GM12878 (cell line): Measurements from ENCODE around the gene MDC1. TPM values are rescaled to one million over a fixed set of nuclear protein-coding genes. Genes with fewer than 3 reads are reported as not detected.

Experiments used
- BCLAF1 ChIP-seq: fragments of 450-650 bp; IDR thresholded peaks from 2 replicates; pipeline ENCODE4 v1.6.1; 2017; ENCODE audit warnings: antibody characterized with exemption, mild to moderate bottlenecking, moderate library complexity
- CEBPZ ChIP-seq: fragments of 150-350 bp; IDR thresholded peaks from 2 replicates; pipeline ENCODE4 v1.6.1; 2016; ENCODE audit warnings: low read depth, low read length
- FOXK2 ChIP-seq: fragments of 450-650 bp; IDR thresholded peaks from 2 replicates; pipeline ENCODE4 v1.6.1; 2017; ENCODE audit warnings: mild to moderate bottlenecking, moderate library complexity
- HCFC1 ChIP-seq: fragments of 150-350 bp; IDR thresholded peaks from 2 replicates; pipeline ENCODE4 v1.6.1; 2014; ENCODE audit warnings: low read length
- IRF5 ChIP-seq: fragments of 450-650 bp; IDR thresholded peaks from 2 replicates; pipeline ENCODE4 v1.6.1; 2017; ENCODE audit warnings: borderline replicate concordance
- MAX ChIP-seq: IDR thresholded peaks from 2 replicates; pipeline ENCODE4 v1.6.1; 2012; ENCODE audit warnings: low read depth, low read length, improper control_type of control experiment
- MLLT1 ChIP-seq: fragments of 450-650 bp; IDR thresholded peaks from 2 replicates; pipeline ENCODE4 v1.6.1; 2016; ENCODE audit warnings: mild to moderate bottlenecking
- NR2C1 ChIP-seq: fragments of 450-650 bp; IDR thresholded peaks from 2 replicates; pipeline ENCODE4 v1.6.1; 2017; ENCODE audit warnings: antibody characterized with exemption, mild to moderate bottlenecking, moderate library complexity
- NR2C2 ChIP-seq: IDR thresholded peaks from 2 replicates; pipeline ENCODE4 v1.6.1; 2011; ENCODE audit warnings: borderline replicate concordance, low read depth; ENCODE audit not compliant: control insufficient read depth, insufficient read length
- POU2F2 ChIP-seq: IDR thresholded peaks from 3 replicates; pipeline ENCODE4 v1.6.1; 2011; ENCODE audit warnings: low read depth, mild to moderate bottlenecking, low read length, borderline replicate concordance
- RBBP5 ChIP-seq: fragments of 200-600 bp; sonication (generic); conservative IDR thresholded peaks from 2 replicates; pipeline ENCODE4 v1.6.1; 2016
- RCOR1 ChIP-seq: conservative IDR thresholded peaks from 2 replicates; pipeline ENCODE4 v1.6.1; 2012; ENCODE audit warnings: low read depth, low read length, improper control_type of control experiment
- SMC3 ChIP-seq: IDR thresholded peaks from 2 replicates; pipeline ENCODE4 v1.6.1; 2011; ENCODE audit warnings: low read length, improper control_type of control experiment, borderline replicate concordance
- ZBTB11 ChIP-seq: fragments of 450-650 bp; formaldehyde crosslinking; IDR thresholded peaks from 2 replicates; pipeline ENCODE4 v1.5.0; 2022; ENCODE audit warnings: mild to moderate bottlenecking, missing genetic modification characterization
- ZNF207 ChIP-seq: fragments of 450-650 bp; IDR thresholded peaks from 2 replicates; pipeline ENCODE4 v1.6.1; 2014; ENCODE audit warnings: antibody characterized with exemption, mild to moderate bottlenecking, borderline replicate concordance
- ZZZ3 ChIP-seq: IDR thresholded peaks from 2 replicates; pipeline ENCODE4 v1.6.1; 2011; ENCODE audit warnings: low read depth; ENCODE audit not compliant: control insufficient read depth, insufficient read length
- polyA plus RNA-seq, 11 experiments: library from polyadenylated mRNA; depleted of rRNA in 4 of 11; unstranded in 6 of 11; stranded (reverse) in 5 of 11; fragments of >200 nt; fragmentation: Nextera tagmentation in 4 of 11; fragmentation: Illumina TruSeq in 1 of 11; extraction: Ambion mirVana in 4 of 11; extraction: Trizol in 1 of 11; gene quantifications; 1 replicate in 1 of 11; 2 replicates in 10 of 11; pipeline versions ENCODE4 v1.2.1 to v1.2.3, GENCODE V29; 2011 to 2016; ENCODE audit warnings: inconsistent platforms in 2 of 11, missing spikeins in 2 of 11, low read depth in 1 of 11
- total RNA-seq, 4 experiments: library from RNA; depleted of rRNA in 3 of 4; stranded (reverse); fragments of >200 nt in 3 of 4; fragmentation: Illumina TruSeq in 1 of 4; extraction: Trizol in 1 of 4; gene quantifications; 2 replicates each; pipeline versions ENCODE4 v1.2.1 to v1.2.3, GENCODE V29; 2013 to 2021

MDC1 gene
- total and polyA plus RNA-seq, 10 of the 15 experiments (the other 5 are each of a cell fraction or from before 2014, with no cell fraction given), result 5.1 to 62.5 (median 22.4) TPM

- no peak for TF ChIP-seq CEBPZ
- no peak for TF ChIP-seq NR2C1
- no peak for TF ChIP-seq BCLAF1
- TF ChIP-seq MAX, result no peak
- TF ChIP-seq ZBTB11 (CRISPR knock-in tag), result no peak
- TF ChIP-seq HCFC1, result no peak; the same call in 1 of the 2 replicates
- no peak for TF ChIP-seq ZZZ3
- 0 out of 2 replicates have a peak, but pooled peaks have one; percentile 53 for TF ChIP-seq ZNF207
- TF ChIP-seq POU2F2, result 0 out of 3 replicates have a peak, but pooled peaks have one; percentile 24
- no peak for TF ChIP-seq RBBP5
- TF ChIP-seq SMC3, result peak; percentile 97
- no peak for TF ChIP-seq IRF5
- no peak for TF ChIP-seq RCOR1
- TF ChIP-seq MLLT1, result no peak
- no peak for TF ChIP-seq FOXK2
- no peak for TF ChIP-seq NR2C2
Observed at GRCh38 chr6:30678964-30679726, 37.9 kb downstream of the MDC1 start (continued).
